HEK293 (cell line): ENCODE data around the gene ZNF181.

Experiments
- CTCF ChIA-PET: fragments of 350-600 bp; formaldehyde crosslinking; extraction: SDS; loops from one replicate; lab custom pipeline; 2021; ENCODE audit warnings: antibody characterized with exemption; lab: Yijun Ruan, JAX
- POLR2A ChIA-PET: fragments of 300-600 bp; formaldehyde crosslinking; extraction: SDS; loops from one replicate; lab custom pipeline; 2020; ENCODE audit warnings: antibody characterized with exemption, inconsistent platforms; lab: Yijun Ruan, JAX
- H3K27ac ChIP-seq: fragments of 200-500 bp; sonication (Bioruptor generic); 2 replicates; pipeline ENCODE4 v1.5.1; 2014; ENCODE audit warnings: low read depth, low read length, control low read depth, inconsistent platforms; ENCODE audit errors: extremely low read depth
- H3K36me3 ChIP-seq, 2 experiments: fragments of 200-500 bp in 1 of 2; sonication (Bioruptor generic) in 1 of 2; 1 replicate in 1 of 2; 2 replicates in 1 of 2; pipeline ENCODE4 v1.5.1; 2014 to 2017; ENCODE audit warnings: inconsistent platforms in 2 of 2, low read length in 2 of 2; ENCODE audit not compliant: control insufficient read depth in 2 of 2, insufficient read depth in 1 of 2
- H3K4me1 ChIP-seq: fragments of 200-500 bp; sonication (Bioruptor generic); 2 replicates; pipeline ENCODE4 v1.5.1; 2014; ENCODE audit warnings: mild to moderate bottlenecking, low read length, inconsistent platforms; ENCODE audit not compliant: control insufficient read depth, insufficient read depth
- H3K4me3 ChIP-seq: 2 replicates; pipeline ENCODE4 v1.5.1; 2011; ENCODE audit warnings: low read depth, mild to moderate bottlenecking, control low read depth, low read length, moderate library complexity
- H3K9me3 ChIP-seq: fragments of 200-500 bp; sonication (Bioruptor generic); 2 replicates; pipeline ENCODE4 v1.5.1; 2014; ENCODE audit warnings: low read depth, low read length, inconsistent platforms; ENCODE audit not compliant: control insufficient read depth, insufficient read depth
- CTCF ChIP-seq: fragments of 450-650 bp; formaldehyde crosslinking; IDR thresholded peaks from 2 replicates; pipeline ENCODE4 v1.5.1; 2016; ENCODE audit warnings: missing biosample characterization, missing genetic modification characterization
- OVOL3 ChIP-seq: fragments of 450-650 bp; formaldehyde crosslinking; IDR thresholded peaks from 2 replicates; pipeline ENCODE4 v1.5.1; 2016; ENCODE audit warnings: missing biosample characterization, missing genetic modification characterization
- PATZ1 ChIP-seq: fragments of 450-650 bp; formaldehyde crosslinking; IDR thresholded peaks from 2 replicates; pipeline ENCODE4 v1.5.1; 2016; ENCODE audit warnings: missing biosample characterization, missing genetic modification characterization
- SCRT2 ChIP-seq: fragments of 450-650 bp; formaldehyde crosslinking; IDR thresholded peaks from 2 replicates; pipeline ENCODE4 v1.5.1; 2016; ENCODE audit warnings: missing biosample characterization, missing genetic modification characterization
- TSHZ1 ChIP-seq: fragments of 450-650 bp; formaldehyde crosslinking; IDR thresholded peaks from 2 replicates; pipeline ENCODE4 v1.5.1; 2016; ENCODE audit warnings: missing biosample characterization, missing genetic modification characterization, borderline replicate concordance
- ZNF140 ChIP-seq: fragments of 450-650 bp; formaldehyde crosslinking; IDR thresholded peaks from 2 replicates; pipeline ENCODE4 v1.5.1; 2016; ENCODE audit warnings: missing biosample characterization, missing genetic modification characterization
- ZNF148 ChIP-seq: fragments of 450-650 bp; formaldehyde crosslinking; IDR thresholded peaks from 2 replicates; pipeline ENCODE4 v1.5.0; 2017; ENCODE audit warnings: missing biosample characterization, missing genetic modification characterization, borderline replicate concordance
- ZNF2 ChIP-seq: fragments of 450-650 bp; formaldehyde crosslinking; IDR thresholded peaks from 2 replicates; pipeline ENCODE4 v1.5.1; 2016; ENCODE audit warnings: missing biosample characterization, missing genetic modification characterization
- ZNF26 ChIP-seq: fragments of 450-650 bp; formaldehyde crosslinking; IDR thresholded peaks from 2 replicates; pipeline ENCODE4 v1.5.1; 2016; ENCODE audit warnings: missing biosample characterization, missing genetic modification characterization
- ZNF266 ChIP-seq: fragments of 450-650 bp; formaldehyde crosslinking; IDR thresholded peaks from 2 replicates; pipeline ENCODE4 v1.5.1; 2016; ENCODE audit warnings: missing biosample characterization, missing genetic modification characterization, low read depth
- ZNF280C ChIP-seq: fragments of 450-650 bp; formaldehyde crosslinking; IDR thresholded peaks from 2 replicates; pipeline ENCODE4 v1.5.1; 2016; ENCODE audit warnings: missing biosample characterization, missing genetic modification characterization
- ZNF292 ChIP-seq: fragments of 450-650 bp; formaldehyde crosslinking; IDR thresholded peaks from 2 replicates; pipeline ENCODE4 v1.5.1; 2016; ENCODE audit warnings: low read depth, missing biosample characterization, missing genetic modification characterization, borderline replicate concordance
- ZNF335 ChIP-seq: fragments of 450-650 bp; formaldehyde crosslinking; conservative IDR thresholded peaks from 2 replicates; pipeline ENCODE4 v1.5.1; 2016; ENCODE audit warnings: missing biosample characterization, missing genetic modification characterization
- ZNF433 ChIP-seq: fragments of 450-650 bp; formaldehyde crosslinking; IDR thresholded peaks from 2 replicates; pipeline ENCODE4 v1.5.1; 2016; ENCODE audit warnings: missing biosample characterization, missing genetic modification characterization, low read depth
- ZNF473 ChIP-seq: fragments of 450-650 bp; formaldehyde crosslinking; IDR thresholded peaks from 2 replicates; pipeline ENCODE4 v1.5.1; 2017; ENCODE audit warnings: missing biosample characterization, missing genetic modification characterization
- ZNF514 ChIP-seq: fragments of 450-650 bp; formaldehyde crosslinking; IDR thresholded peaks from 2 replicates; pipeline ENCODE4 v1.5.1; 2016; ENCODE audit warnings: missing biosample characterization, missing genetic modification characterization
- ZNF76 ChIP-seq: fragments of 450-650 bp; formaldehyde crosslinking; IDR thresholded peaks from 2 replicates; pipeline ENCODE4; 2016; ENCODE audit warnings: low read depth, missing biosample characterization, missing genetic modification characterization, borderline replicate concordance
- ZSCAN18 ChIP-seq: fragments of 450-650 bp; formaldehyde crosslinking; IDR thresholded peaks from 2 replicates; pipeline ENCODE4 v1.5.1; 2016; ENCODE audit warnings: missing biosample characterization, missing genetic modification characterization

ZNF181 gene

GRCh38 chr19:34793565-34793964, 59.5 kb downstream of the ZNF181 start:
- no peak for TF ChIP-seq ZNF280C (tag by site-specific recombination)
- no peak for TF ChIP-seq ZNF140 (tag by site-specific recombination)
- TF ChIP-seq ZSCAN18 (tag by site-specific recombination) = no peak
- no peak for TF ChIP-seq CTCF (tag by site-specific recombination)
- no peak for TF ChIP-seq TSHZ1 (tag by site-specific recombination)
- TF ChIP-seq SCRT2 (tag by site-specific recombination) = no peak
- TF ChIP-seq ZNF335 (tag by site-specific recombination) = no peak
- TF ChIP-seq ZNF433 (tag by site-specific recombination) = no peak
- TF ChIP-seq PATZ1 (tag by site-specific recombination) = no peak
- no peak for TF ChIP-seq ZNF2 (tag by site-specific recombination)
- TF ChIP-seq ZNF473 (tag by site-specific recombination) = no peak
- no peak for TF ChIP-seq OVOL3 (tag by site-specific recombination)
- no peak for TF ChIP-seq ZNF148 (tag by site-specific recombination)
- TF ChIP-seq ZNF292 = no peak
- no peak for TF ChIP-seq ZNF266 (tag by site-specific recombination)
- no peak for TF ChIP-seq ZNF76 (tag by site-specific recombination)
- TF ChIP-seq ZNF514 (tag by site-specific recombination) = no peak
- TF ChIP-seq ZNF26 (tag by site-specific recombination) = no peak
- H3K36me3 ChIP-seq = no peaks in the 10 kb centered on the region; a peak in 1 of 3 replicates
- ChIA-PET POLR2A (no interaction called here), CTCF (interaction anchor here (0.5 to 0.7 kb wide), 4 partner anchors 37 to 1002 kb away, joined by 3 read pairs; no protein-coding TSS in a partner anchor)
- no peak overlapping the region for H3K27ac ChIP-seq
- H3K4me3 ChIP-seq = no peak overlapping the region
- no peaks in the 10 kb centered on the region for H3K4me1 ChIP-seq
- H3K9me3 ChIP-seq = peaks cover 12% of the 10 kb centered on the region
